Bronchial epithelial cell (primary cell): ENCODE data around the gene FAM180B. TPM values are rescaled to one million over a fixed set of nuclear protein-coding genes. Genes with fewer than 3 reads are reported as not detected.
A peak's percentile ranks its signal among the peaks of the same experiment; 100 is the strongest.

Experiments used
- DNase-seq: peaks from one replicate; pipeline ENCODE4 v3.0.0-alpha.2; 2010; ENCODE audit warnings: low read depth
- FAIRE-seq: peaks from 2 replicates; lab custom pipeline; 2011; peaks lifted over from hg19 to GRCh38; lab: Jason Lieb, UNC
- H3K27me3 ChIP-seq: 2 replicates; pipeline ENCODE4 v1.5.1; 2011; ENCODE audit warnings: low read length; ENCODE audit not compliant: control insufficient read depth, insufficient read depth
- H3K36me3 ChIP-seq: 2 replicates; pipeline ENCODE4 v1.5.1; 2011; ENCODE audit warnings: low read length; ENCODE audit not compliant: control insufficient read depth, insufficient read depth
- H3K4me3 ChIP-seq: 2 replicates; pipeline ENCODE4 v1.5.1; 2011; ENCODE audit warnings: mild to moderate bottlenecking, low read depth, low read length, control low read depth
- CTCF ChIP-seq: IDR thresholded peaks from 2 replicates; pipeline ENCODE4 v1.5.1; 2011; ENCODE audit warnings: mild to moderate bottlenecking, moderate library complexity, low read length, control low read depth, inconsistent platforms; ENCODE audit not compliant: insufficient read depth, severe bottlenecking
- total RNA-seq: library from RNA; depleted of rRNA; stranded (reverse); fragments of >200 nt; gene quantifications from 2 replicates; pipeline ENCODE4 v1.2.1, GENCODE V29; 2014

FAM180B gene
- total RNA-seq, 1 donor from 2014 or later, result not detected

- no peak for FAIRE-seq
- no peak for TF ChIP-seq CTCF
- Histone ChIP-seq H3K27me3 (peaks cover 33% of the 10 kb centered on the region), H3K36me3 (no peaks in the 10 kb centered on the region), H3K4me3 (no peak within 1 kb of the TSS)
- no peak for DNase-seq
These were observed 7.7 kb downstream of the FAM180B start, which contains the start of gene C1QTNF4 for GRCh38 chr11:47593934-47594855. Gene C1QTNF4 (minus strand): TSS chr11:47594411. CDS start chr11:47590810, 3,601 bp downstream.

- Histone ChIP-seq H3K36me3 (no peaks in the 10 kb centered on the region), H3K27me3 (peaks cover 30% of the 10 kb centered on the region), H3K4me3 (no peak overlapping the region)
- FAIRE-seq (no peak), DNase-seq (no peak)
- TF ChIP-seq CTCF, result no peak
These were observed 8.6 kb downstream of the FAM180B start for GRCh38 chr11:47595029-47595428.

- Histone ChIP-seq H3K4me3 (no peak overlapping the region), H3K27me3 (peaks cover 30% of the 10 kb centered on the region), H3K36me3 (no peaks in the 10 kb centered on the region)
- TF ChIP-seq CTCF, result no peak
- FAIRE-seq (no peak), DNase-seq (no peak)
These were observed 9.5 kb downstream of the FAM180B start for GRCh38 chr11:47595967-47596366.

GRCh38 chr11:47599902-47600301, 13.4 kb downstream of the FAM180B start:
- Histone ChIP-seq H3K27me3 (peaks cover 4% of the 10 kb centered on the region), H3K36me3 (no peaks in the 10 kb centered on the region), H3K4me3 (no peak overlapping the region)
- DNase-seq, result no peak
- no peak for TF ChIP-seq CTCF
- FAIRE-seq, result peak; percentile 23

- Histone ChIP-seq H3K36me3 (no peaks in the 10 kb centered on the region), H3K27me3 (no peaks in the 10 kb centered on the region), H3K4me3 (no peak overlapping the region)
- TF ChIP-seq CTCF, result no peak
- DNase-seq, result no peak
- no peak for FAIRE-seq
These were observed 16.8 kb downstream of the FAM180B start for GRCh38 chr11:47603295-47603694.
